Endothelial cell of umbilical vein (primary cell): ENCODE measurements around the gene DOCK6. TPM values are rescaled to one million over a fixed set of nuclear protein-coding genes. Genes with fewer than 3 reads are reported as not detected.

ENCODE experiments used
- BruUV-seq: library from RNA; stranded (reverse); fragments of 400-500 nt; replicated peaks from 2 replicates; lab custom pipeline; 2021; lab: Mats Ljungman, UMichigan
- CTCF ChIA-PET: fragments of 300-600, 350-600 bp; sonication (Branson Sonifier 250); formaldehyde crosslinking; loops from one replicate; lab custom pipeline; 2021; ENCODE audit warnings: antibody characterized with exemption, inconsistent platforms; lab: Charles Lee
- POLR2A ChIA-PET: fragments of 300-600, 350-600 bp; sonication (Branson Sonifier 250); formaldehyde crosslinking; loops from one replicate; lab custom pipeline; 2021; ENCODE audit warnings: antibody characterized with exemption, inconsistent platforms; lab: Charles Lee
- DNase-seq: peaks from one replicate; pipeline ENCODE4 v3.0.0-alpha.2; 2011; ENCODE audit warnings: low read depth, low spot score
- FAIRE-seq: peaks from 2 replicates; lab custom pipeline; 2011; peaks lifted over from hg19 to GRCh38; lab: Jason Lieb, UNC
- H2AFZ ChIP-seq: 2 replicates; pipeline ENCODE4 v1.6.0; 2012; ENCODE audit warnings: low read depth, low read length, control low read depth, inconsistent platforms
- H3K27ac ChIP-seq: 2 replicates; pipeline ENCODE4 v1.5.1; 2011; ENCODE audit warnings: low read depth, mild to moderate bottlenecking, control low read depth, low read length, moderate library complexity; ENCODE audit not compliant: insufficient read depth
- H3K27me3 ChIP-seq, 2 experiments: 2 replicates each; pipeline versions ENCODE4 v1.6.0 to v1.6.1; 2011; ENCODE audit warnings: low read length in 2 of 2, mixed read lengths in 1 of 2; ENCODE audit not compliant: control insufficient read depth in 2 of 2, insufficient read depth in 2 of 2
- H3K36me3 ChIP-seq, 2 experiments: 2 replicates in 1 of 2; 3 replicates in 1 of 2; pipeline ENCODE4 v1.5.1; 2011; ENCODE audit warnings: low read length in 2 of 2, mild to moderate bottlenecking in 1 of 2, moderate library complexity in 1 of 2; ENCODE audit not compliant: control insufficient read depth in 2 of 2, insufficient read depth in 2 of 2; ENCODE audit errors: extremely low read depth in 1 of 2
- H3K4me1 ChIP-seq: 3 replicates; pipeline ENCODE4 v1.5.1; 2011; ENCODE audit warnings: mild to moderate bottlenecking, low read length; ENCODE audit not compliant: control insufficient read depth, insufficient read depth; ENCODE audit errors: extremely low read depth
- H3K4me2 ChIP-seq: 2 replicates; pipeline ENCODE4 v1.6.1; 2011; ENCODE audit warnings: low read length, control low read depth, mixed read lengths; ENCODE audit not compliant: insufficient read depth
- H3K4me3 ChIP-seq, 3 experiments: fragments of 200-600 bp in 1 of 3; sonication (generic), shearing (Covaris generic) in 1 of 3; replicated peaks in 1 of 3; 2 replicates each; pipeline ENCODE4 v1.5.1; 2011 to 2016; ENCODE audit warnings: control low read depth in 3 of 3, low read length in 3 of 3, mild to moderate bottlenecking in 2 of 3, inconsistent platforms in 1 of 3, low read depth in 1 of 3, moderate library complexity in 1 of 3; ENCODE audit not compliant: insufficient read depth in 1 of 3
- H3K79me2 ChIP-seq: 2 replicates; pipeline ENCODE4 v1.6.0; 2012; ENCODE audit warnings: low read length, inconsistent platforms; ENCODE audit not compliant: control insufficient read depth, insufficient read depth
- H3K9ac ChIP-seq: replicated peaks from 2 replicates; pipeline ENCODE3; 2011; ENCODE audit warnings: low read length, control low read depth; ENCODE audit not compliant: insufficient read depth; ENCODE audit errors: extremely low read depth
- H3K9me1 ChIP-seq: replicated peaks from 3 replicates; pipeline ENCODE4 v1.6.0; 2011; ENCODE audit warnings: mild to moderate bottlenecking, low read length; ENCODE audit not compliant: control insufficient read depth, insufficient read depth; ENCODE audit errors: extremely low read depth
- H3K9me3 ChIP-seq: replicated peaks from 2 replicates; pipeline ENCODE4 v1.5.1; 2012; ENCODE audit warnings: low read length, inconsistent platforms; ENCODE audit not compliant: control insufficient read depth, insufficient read depth
- H4K20me1 ChIP-seq: replicated peaks from 2 replicates; pipeline ENCODE3; 2011; ENCODE audit warnings: mild to moderate bottlenecking, low read length; ENCODE audit not compliant: control insufficient read depth, insufficient read depth; ENCODE audit errors: extremely low read depth
- EZH2 ChIP-seq: IDR thresholded peaks from 2 replicates; pipeline ENCODE4 v1.6.1; 2012; ENCODE audit warnings: borderline replicate concordance, low read depth, mild to moderate bottlenecking, moderate library complexity, low read length, inconsistent platforms; ENCODE audit not compliant: severe bottlenecking
- FOS ChIP-seq: IDR thresholded peaks from 2 replicates; pipeline ENCODE4 v1.6.1; 2011; ENCODE audit warnings: mild to moderate bottlenecking, low read length, moderate library complexity, borderline replicate concordance; ENCODE audit not compliant: insufficient read depth
- GATA2 ChIP-seq: IDR thresholded peaks from 2 replicates; pipeline ENCODE4 v1.7.0; 2011; ENCODE audit warnings: low read depth, mild to moderate bottlenecking, moderate library complexity, mixed read lengths, low read length; ENCODE audit not compliant: insufficient read length, insufficient read depth
- JUN ChIP-seq: IDR thresholded peaks from 2 replicates; pipeline ENCODE4 v1.6.1; 2011; ENCODE audit warnings: borderline replicate concordance, low read depth; ENCODE audit not compliant: insufficient read length, insufficient read depth
- MYC ChIP-seq: IDR thresholded peaks from one replicate; pipeline ENCODE4 v1.6.1; 2011; ENCODE audit warnings: mild to moderate bottlenecking, low read depth, low read length
- POLR2A ChIP-seq: IDR thresholded peaks from 2 replicates; pipeline ENCODE4 v1.6.1; 2012; ENCODE audit warnings: low read depth, mild to moderate bottlenecking, control low read depth, low read length
- POLR2AphosphoS5 ChIP-seq: IDR thresholded peaks from 2 replicates; pipeline ENCODE4 v1.6.1; 2012; ENCODE audit warnings: low read depth, mild to moderate bottlenecking, control low read depth, low read length, moderate library complexity; ENCODE audit not compliant: insufficient read depth
- dilution Hi-C: fragments of 300-500 bp; cut with MboI; formaldehyde crosslinking; loops from one replicate; pipeline ENCODE4 v1.15.0; 2019; ENCODE audit warnings: low sequenced_read_pairs; ENCODE audit not compliant: extremely low pct_ligation_motif_present
- intact Hi-C: fragments of 100-400 bp; cut with micrococcal nuclease; formaldehyde crosslinking; loops from one replicate; pipeline ENCODE4 v1.10.0; 2022
- polyA plus RNA-seq, 4 experiments: library from polyadenylated mRNA; depleted of rRNA in 3 of 4; stranded (reverse) in 3 of 4; unstranded in 1 of 4; fragments of >200 nt; gene quantifications; 2 replicates each; pipeline versions ENCODE4 v1.2.1 to v1.2.3, GENCODE V29; 2011 to 2012; ENCODE audit warnings: missing spikeins in 1 of 4
- total RNA-seq: library from RNA; stranded (reverse); gene quantifications from 2 replicates; pipeline ENCODE4 v1.2.3, GENCODE V29; 2021
- TF ChIP-seq, protein P1 (sequence below): IDR thresholded peaks from 2 replicates; pipeline ENCODE4 v1.6.1; 2011; ENCODE audit not compliant: insufficient read depth, insufficient read length
- TF ChIP-seq, protein P2 (sequence below), 2 donors: IDR thresholded peaks; 1 replicate in 1 of 2; 2 replicates in 1 of 2; pipeline ENCODE4 v1.5.1; 2011; ENCODE audit warnings: low read length in 2 of 2, mild to moderate bottlenecking in 2 of 2, moderate library complexity in 2 of 2, control low read depth in 1 of 2, inconsistent platforms in 1 of 2, low read depth in 1 of 2; ENCODE audit not compliant: insufficient read depth in 1 of 2; ENCODE audit errors: extremely low read depth in 1 of 2

Gene DOCK6
- total and polyA plus RNA-seq, 2 donors (not counting 3 experiments of a cell fraction or from before 2014, with no cell fraction given), result 126 to 334 TPM

DNA sequence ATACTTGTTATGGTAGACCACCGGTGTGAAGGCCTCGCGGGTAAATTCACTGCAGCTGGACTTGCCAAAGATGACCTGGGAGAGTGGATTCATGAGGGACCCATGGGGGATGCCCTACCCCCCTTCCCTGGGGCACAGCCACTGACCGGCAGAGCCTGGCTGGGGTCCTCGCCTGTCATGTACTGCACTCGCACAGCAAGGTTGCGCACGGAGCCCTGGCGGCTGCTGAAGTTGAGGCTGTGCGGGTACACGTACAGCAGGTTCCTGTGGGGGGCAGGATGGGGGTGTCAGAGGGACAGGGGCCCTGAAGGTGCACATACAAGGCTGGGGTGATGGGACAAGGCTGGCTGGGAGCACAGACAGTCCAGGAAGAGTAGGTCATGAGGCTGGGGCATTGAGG, 24.3 kb downstream of the DOCK6 start:
- Histone ChIP-seq H3K27ac (no peak overlapping the region), H3K4me1 (no peaks in the 10 kb centered on the region), H3K9ac (no peak overlapping the region), H2AFZ (no peak overlapping the region), H3K9me1 (no peaks in the 10 kb centered on the region), H3K79me2 (no peaks in the 10 kb centered on the region), H3K36me3 (peaks cover 23 to 58% of the 10 kb centered on the region in 2 experiments), H3K4me2 (no peak overlapping the region), H3K9me3 (no peaks in the 10 kb centered on the region), H4K20me1 (no peaks in the 10 kb centered on the region), H3K4me3 (no peak overlapping the region), H3K27me3 (no peaks in the 10 kb centered on the region)
- intact Hi-C loops, result no loop called here
- no TSS peak for BruUV-seq
- DNase-seq (no peak), FAIRE-seq (no peak)
- TF ChIP-seq, protein P1, sequence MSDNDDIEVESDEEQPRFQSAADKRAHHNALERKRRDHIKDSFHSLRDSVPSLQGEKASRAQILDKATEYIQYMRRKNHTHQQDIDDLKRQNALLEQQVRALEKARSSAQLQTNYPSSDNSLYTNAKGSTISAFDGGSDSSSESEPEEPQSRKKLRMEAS, result no peak
- TF ChIP-seq FOS, result no peak
- TF ChIP-seq GATA2, result no peak
- TF ChIP-seq, protein P2, sequence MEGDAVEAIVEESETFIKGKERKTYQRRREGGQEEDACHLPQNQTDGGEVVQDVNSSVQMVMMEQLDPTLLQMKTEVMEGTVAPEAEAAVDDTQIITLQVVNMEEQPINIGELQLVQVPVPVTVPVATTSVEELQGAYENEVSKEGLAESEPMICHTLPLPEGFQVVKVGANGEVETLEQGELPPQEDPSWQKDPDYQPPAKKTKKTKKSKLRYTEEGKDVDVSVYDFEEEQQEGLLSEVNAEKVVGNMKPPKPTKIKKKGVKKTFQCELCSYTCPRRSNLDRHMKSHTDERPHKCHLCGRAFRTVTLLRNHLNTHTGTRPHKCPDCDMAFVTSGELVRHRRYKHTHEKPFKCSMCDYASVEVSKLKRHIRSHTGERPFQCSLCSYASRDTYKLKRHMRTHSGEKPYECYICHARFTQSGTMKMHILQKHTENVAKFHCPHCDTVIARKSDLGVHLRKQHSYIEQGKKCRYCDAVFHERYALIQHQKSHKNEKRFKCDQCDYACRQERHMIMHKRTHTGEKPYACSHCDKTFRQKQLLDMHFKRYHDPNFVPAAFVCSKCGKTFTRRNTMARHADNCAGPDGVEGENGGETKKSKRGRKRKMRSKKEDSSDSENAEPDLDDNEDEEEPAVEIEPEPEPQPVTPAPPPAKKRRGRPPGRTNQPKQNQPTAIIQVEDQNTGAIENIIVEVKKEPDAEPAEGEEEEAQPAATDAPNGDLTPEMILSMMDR (IDR thresholded peaks at IDR 0.05; ENCODE audit: extremely low read depth in 1 of 2, insufficient read depth in 1 of 2, low read depth in 1 of 2, low read length in 2 of 2), result no peak
- TF ChIP-seq POLR2A, result no peak
- TF ChIP-seq EZH2, result no peak
- TF ChIP-seq POLR2AphosphoS5, result no peak
- no peak for TF ChIP-seq MYC
- TF ChIP-seq JUN, result no peak
- ChIA-PET CTCF (no interaction called here), POLR2A (no interaction called here)
- dilution Hi-C loops, result no loop called here
